K562 (cell line): ENCODE results near the gene SLC25A51. TPM values are rescaled to one million over a fixed set of nuclear protein-coding genes. Genes with fewer than 3 reads are reported as not detected.
A peak's percentile ranks its signal among the peaks of the same experiment; 100 is the strongest.

Experiments used
- BRCA1 ChIP-seq, 2 experiments: fragments of 450-650 bp in 1 of 2; sonication (generic) in 1 of 2; formaldehyde crosslinking in 1 of 2; IDR thresholded peaks; 2 replicates each; pipeline versions ENCODE4 v1.5.0 to v1.6.1; 2017 to 2020; ENCODE audit warnings: mild to moderate bottlenecking in 1 of 2, missing genetic modification reagents in 1 of 2
- CCNT2 ChIP-seq: IDR thresholded peaks from 2 replicates; pipeline ENCODE4 v1.6.1; 2011; ENCODE audit warnings: borderline replicate concordance, low read depth, mild to moderate bottlenecking, moderate library complexity, mixed read lengths, low read length; ENCODE audit not compliant: insufficient read length; ENCODE audit errors: extremely low read depth
- CTBP1 ChIP-seq: fragments of 450-650 bp; IDR thresholded peaks from 2 replicates; pipeline ENCODE4 v1.6.1; 2016; ENCODE audit warnings: borderline replicate concordance
- DPF2 ChIP-seq: fragments of 450-650 bp; IDR thresholded peaks from 2 replicates; pipeline ENCODE4 v1.6.1; 2016
- HNRNPK ChIP-seq: fragments of 200-400 bp; formaldehyde crosslinking; IDR thresholded peaks from one replicate; pipeline ENCODE4 v1.6.1; 2018; ENCODE audit warnings: mild to moderate bottlenecking, low read depth, low read length; ENCODE audit not compliant: poor library complexity, severe bottlenecking
- KDM1A ChIP-seq, 2 experiments: fragments of 450-650 bp; IDR thresholded peaks; 2 replicates each; pipeline ENCODE4 v1.6.1; 2016; ENCODE audit warnings: mild to moderate bottlenecking in 2 of 2
- KLF1 ChIP-seq: fragments of 450-650 bp; IDR thresholded peaks from 2 replicates; pipeline ENCODE4 v1.6.1; 2016; ENCODE audit warnings: missing genetic modification characterization, missing compliant biosample characterization
- NBN ChIP-seq: fragments of 450-650 bp; IDR thresholded peaks from 2 replicates; pipeline ENCODE4 v1.6.1; 2016; ENCODE audit warnings: low read depth, mild to moderate bottlenecking
- PML ChIP-seq: IDR thresholded peaks from 2 replicates; pipeline ENCODE4 v1.6.1; 2012; ENCODE audit warnings: low read length, inconsistent platforms
- POLR2H ChIP-seq: IDR thresholded peaks from 2 replicates; pipeline ENCODE4 v1.6.1; 2016; ENCODE audit warnings: missing genetic modification characterization, low read depth, mild to moderate bottlenecking, control low read depth, missing compliant biosample characterization, moderate library complexity
- RFX1 ChIP-seq: fragments of 450-650 bp; IDR thresholded peaks from 2 replicates; pipeline ENCODE4 v1.6.1; 2016; ENCODE audit warnings: mild to moderate bottlenecking, moderate library complexity
- ZBTB17 ChIP-seq: fragments of 450-650 bp; formaldehyde crosslinking; IDR thresholded peaks from 2 replicates; pipeline ENCODE4 v1.4.0; 2020; ENCODE audit warnings: mild to moderate bottlenecking
- ZBTB2 ChIP-seq: fragments of 450-650 bp; IDR thresholded peaks from 2 replicates; pipeline ENCODE4 v1.6.1; 2016; ENCODE audit warnings: antibody characterized with exemption
- ZNF175 ChIP-seq: fragments of 200-800 bp; sonication (Bioruptor generic); IDR thresholded peaks from 2 replicates; pipeline ENCODE4 v1.6.1; 2016; ENCODE audit warnings: low read depth, mild to moderate bottlenecking, missing genetic modification characterization, missing compliant biosample characterization
- polyA plus RNA-seq, 8 experiments: library from polyadenylated mRNA; depleted of rRNA in 4 of 8; stranded (reverse) in 5 of 8; unstranded in 3 of 8; fragments of >200 nt; fragmentation: Nextera tagmentation in 2 of 8; fragmentation: Illumina TruSeq in 1 of 8; extraction: Ambion mirVana in 2 of 8; extraction: Trizol in 1 of 8; gene quantifications; 2 replicates each; pipeline versions ENCODE4 v1.2.1 to v1.2.3, GENCODE V29; 2011 to 2014; ENCODE audit warnings: inconsistent platforms in 1 of 8, missing spikeins in 1 of 8
- total RNA-seq, 7 experiments: library from RNA; depleted of rRNA in 6 of 7; stranded (reverse); fragments of >200 nt in 6 of 7; fragmentation: Illumina TruSeq in 2 of 7; extraction: Trizol in 2 of 7; gene quantifications; 2 replicates each; pipeline versions ENCODE4 v1.2.1 to v1.2.3, GENCODE V29; 2011 to 2021; ENCODE audit warnings: low replicate concordance in 1 of 7
- TF ChIP-seq, protein P1 (sequence below): fragments of 450-650 bp; formaldehyde crosslinking; IDR thresholded peaks from 2 replicates; pipeline ENCODE4 v1.4.0; 2022; ENCODE audit warnings: missing genetic modification characterization
- TF ChIP-seq, protein P2 (sequence below): sonication (generic); formaldehyde crosslinking; IDR thresholded peaks from 2 replicates; pipeline ENCODE4 v1.8.0; 2022; ENCODE audit warnings: mild to moderate bottlenecking, low read depth, missing genetic modification reagents
- TF ChIP-seq, protein P3 (sequence below): sonication (generic); formaldehyde crosslinking; IDR thresholded peaks from 2 replicates; pipeline ENCODE4 v1.8.0; 2023; ENCODE audit warnings: missing genetic modification reagents, mild to moderate bottlenecking, borderline replicate concordance

The SLC25A51 gene
- total and polyA plus RNA-seq, 9 of the 15 experiments (the other 6 are each of a cell fraction or from before 2014, with no cell fraction given) = 9.1 to 40.7 (median 24.5) TPM

DNA sequence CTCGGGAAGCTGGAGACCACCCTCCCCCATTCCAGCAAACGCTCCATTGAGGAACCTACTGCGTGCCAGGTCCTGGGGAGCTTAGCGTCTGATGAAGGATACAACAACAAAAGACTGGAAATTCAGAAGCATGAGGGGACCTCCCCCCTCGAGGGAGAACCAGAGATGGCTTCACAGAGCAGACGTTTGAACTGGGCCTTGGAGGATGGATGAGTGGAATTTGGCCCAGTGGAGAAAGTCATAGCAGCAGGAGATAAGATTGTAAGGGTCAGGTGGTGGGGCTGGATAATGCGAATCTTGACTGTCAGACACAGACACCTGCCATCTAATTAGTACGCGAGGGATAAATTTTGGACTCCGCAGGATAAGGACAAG, 1.2 kb upstream of the SLC25A51 start (continued):
- TF ChIP-seq, protein P1, sequence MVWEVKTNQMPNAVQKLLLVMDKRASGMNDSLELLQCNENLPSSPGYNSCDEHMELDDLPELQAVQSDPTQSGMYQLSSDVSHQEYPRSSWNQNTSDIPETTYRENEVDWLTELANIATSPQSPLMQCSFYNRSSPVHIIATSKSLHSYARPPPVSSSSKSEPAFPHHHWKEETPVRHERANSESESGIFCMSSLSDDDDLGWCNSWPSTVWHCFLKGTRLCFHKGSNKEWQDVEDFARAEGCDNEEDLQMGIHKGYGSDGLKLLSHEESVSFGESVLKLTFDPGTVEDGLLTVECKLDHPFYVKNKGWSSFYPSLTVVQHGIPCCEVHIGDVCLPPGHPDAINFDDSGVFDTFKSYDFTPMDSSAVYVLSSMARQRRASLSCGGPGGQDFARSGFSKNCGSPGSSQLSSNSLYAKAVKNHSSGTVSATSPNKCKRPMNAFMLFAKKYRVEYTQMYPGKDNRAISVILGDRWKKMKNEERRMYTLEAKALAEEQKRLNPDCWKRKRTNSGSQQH (CRISPR knock-in tag) = no peak
- TF ChIP-seq HNRNPK = no peak
- TF ChIP-seq CCNT2 = peak; percentile 68
- no peak for TF ChIP-seq ZNF175 (CRISPR knock-in tag)
- no peak for TF ChIP-seq RFX1
- TF ChIP-seq, protein P2, sequence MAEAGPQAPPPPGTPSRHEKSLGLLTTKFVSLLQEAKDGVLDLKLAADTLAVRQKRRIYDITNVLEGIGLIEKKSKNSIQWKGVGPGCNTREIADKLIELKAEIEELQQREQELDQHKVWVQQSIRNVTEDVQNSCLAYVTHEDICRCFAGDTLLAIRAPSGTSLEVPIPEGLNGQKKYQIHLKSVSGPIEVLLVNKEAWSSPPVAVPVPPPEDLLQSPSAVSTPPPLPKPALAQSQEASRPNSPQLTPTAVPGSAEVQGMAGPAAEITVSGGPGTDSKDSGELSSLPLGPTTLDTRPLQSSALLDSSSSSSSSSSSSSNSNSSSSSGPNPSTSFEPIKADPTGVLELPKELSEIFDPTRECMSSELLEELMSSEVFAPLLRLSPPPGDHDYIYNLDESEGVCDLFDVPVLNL (CRISPR knock-in tag) = no peak
- TF ChIP-seq KDM1A (IDR thresholded peaks at IDR 0.05) = peak; percentile 80 to 86
- TF ChIP-seq ZBTB17 (CRISPR knock-in tag) = no peak
- peak; percentile 94 for TF ChIP-seq CTBP1
- no peak for TF ChIP-seq KLF1 (tag)
- no peak for TF ChIP-seq BRCA1 (IDR thresholded peaks at IDR 0.05)
- no peak for TF ChIP-seq BRCA1 (CRISPR knock-in tag; IDR thresholded peaks at IDR 0.05)
- TF ChIP-seq POLR2H (tag) = no peak
- TF ChIP-seq PML = peak; percentile 64; the same call in 1 of the 2 replicates
- 0 out of 2 replicates have a peak, but pooled peaks have one; percentile 58 for TF ChIP-seq NBN
- peak; percentile 88 for TF ChIP-seq DPF2
- TF ChIP-seq ZBTB2 = peak; percentile 18; the same call in 1 of the 2 replicates
- TF ChIP-seq, protein P3, sequence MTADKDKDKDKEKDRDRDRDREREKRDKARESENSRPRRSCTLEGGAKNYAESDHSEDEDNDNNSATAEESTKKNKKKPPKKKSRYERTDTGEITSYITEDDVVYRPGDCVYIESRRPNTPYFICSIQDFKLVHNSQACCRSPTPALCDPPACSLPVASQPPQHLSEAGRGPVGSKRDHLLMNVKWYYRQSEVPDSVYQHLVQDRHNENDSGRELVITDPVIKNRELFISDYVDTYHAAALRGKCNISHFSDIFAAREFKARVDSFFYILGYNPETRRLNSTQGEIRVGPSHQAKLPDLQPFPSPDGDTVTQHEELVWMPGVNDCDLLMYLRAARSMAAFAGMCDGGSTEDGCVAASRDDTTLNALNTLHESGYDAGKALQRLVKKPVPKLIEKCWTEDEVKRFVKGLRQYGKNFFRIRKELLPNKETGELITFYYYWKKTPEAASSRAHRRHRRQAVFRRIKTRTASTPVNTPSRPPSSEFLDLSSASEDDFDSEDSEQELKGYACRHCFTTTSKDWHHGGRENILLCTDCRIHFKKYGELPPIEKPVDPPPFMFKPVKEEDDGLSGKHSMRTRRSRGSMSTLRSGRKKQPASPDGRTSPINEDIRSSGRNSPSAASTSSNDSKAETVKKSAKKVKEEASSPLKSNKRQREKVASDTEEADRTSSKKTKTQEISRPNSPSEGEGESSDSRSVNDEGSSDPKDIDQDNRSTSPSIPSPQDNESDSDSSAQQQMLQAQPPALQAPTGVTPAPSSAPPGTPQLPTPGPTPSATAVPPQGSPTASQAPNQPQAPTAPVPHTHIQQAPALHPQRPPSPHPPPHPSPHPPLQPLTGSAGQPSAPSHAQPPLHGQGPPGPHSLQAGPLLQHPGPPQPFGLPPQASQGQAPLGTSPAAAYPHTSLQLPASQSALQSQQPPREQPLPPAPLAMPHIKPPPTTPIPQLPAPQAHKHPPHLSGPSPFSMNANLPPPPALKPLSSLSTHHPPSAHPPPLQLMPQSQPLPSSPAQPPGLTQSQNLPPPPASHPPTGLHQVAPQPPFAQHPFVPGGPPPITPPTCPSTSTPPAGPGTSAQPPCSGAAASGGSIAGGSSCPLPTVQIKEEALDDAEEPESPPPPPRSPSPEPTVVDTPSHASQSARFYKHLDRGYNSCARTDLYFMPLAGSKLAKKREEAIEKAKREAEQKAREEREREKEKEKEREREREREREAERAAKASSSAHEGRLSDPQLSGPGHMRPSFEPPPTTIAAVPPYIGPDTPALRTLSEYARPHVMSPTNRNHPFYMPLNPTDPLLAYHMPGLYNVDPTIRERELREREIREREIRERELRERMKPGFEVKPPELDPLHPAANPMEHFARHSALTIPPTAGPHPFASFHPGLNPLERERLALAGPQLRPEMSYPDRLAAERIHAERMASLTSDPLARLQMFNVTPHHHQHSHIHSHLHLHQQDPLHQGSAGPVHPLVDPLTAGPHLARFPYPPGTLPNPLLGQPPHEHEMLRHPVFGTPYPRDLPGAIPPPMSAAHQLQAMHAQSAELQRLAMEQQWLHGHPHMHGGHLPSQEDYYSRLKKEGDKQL (CRISPR knock-in tag) = no peak
